ENCODE results near the gene KIF18A. TPM values are rescaled to one million over a fixed set of nuclear protein-coding genes. Genes with fewer than 3 reads are reported as not detected.

Gene KIF18A
- total and polyA plus RNA-seq, 9 of the 15 experiments (the other 6 are each of a cell fraction or from before 2014, with no cell fraction given): 15.1 to 36.1 (median 24.3) TPM

GRCh38 chr11:28026634-28027290, 81.2 kb downstream of the KIF18A start:
- 71% methylated on average over 2 of the region's 2 CpGs for WGBS (ENCODE audit: insufficient coverage, low coverage, missing lambda C conversion rate)
- no peaks in the 10 kb centered on the region for H3K9me3 ChIP-seq (replicated peaks; ENCODE audit: control insufficient read depth, insufficient read depth, low read depth, low read length)
- H3K27ac ChIP-seq (ENCODE audit: extremely low read depth, low read depth, low read length): no peak overlapping the region
- DNase-seq (ENCODE audit: extremely low read depth in 1 of 4, low spot score in 3 of 4) (no peak), ATAC-seq (no peak), FAIRE-seq (no peak)
- peaks cover 13% of the 10 kb centered on the region; the same call in 1 of the 3 replicates for H3K36me3 ChIP-seq (ENCODE audit: control insufficient read depth, insufficient read depth, low read length)
- no TSS peak for BruUV-seq (replicated peaks)
- H3K4me2 ChIP-seq (ENCODE audit: insufficient read depth, low read length): no peak overlapping the region
- H3K79me2 ChIP-seq (ENCODE audit: control insufficient read depth, insufficient read depth, low read length): no peaks in the 10 kb centered on the region
- intact Hi-C loops (cut with micrococcal nuclease): no loop called here
- no peak overlapping the region for H2AFZ ChIP-seq (ENCODE audit: low read depth, low read length)
- in situ Hi-C loops (cut with MboI): no loop called here
- no peaks in the 10 kb centered on the region for H3K9me1 ChIP-seq (ENCODE audit: control insufficient read depth, insufficient read depth, low read length)
- ChIA-PET POLR2A (no interaction called here), CTCF (ENCODE audit: low intra/inter-chr PET ratio) (no interaction called here)
- TF ChIP-seq L3MBTL2 (IDR thresholded peaks at IDR 0.05): no peak
- no peak for TF ChIP-seq MEF2D (tag; conservative IDR thresholded peaks at IDR 0.05; ENCODE audit: low read depth)
- TF ChIP-seq, protein P1, sequence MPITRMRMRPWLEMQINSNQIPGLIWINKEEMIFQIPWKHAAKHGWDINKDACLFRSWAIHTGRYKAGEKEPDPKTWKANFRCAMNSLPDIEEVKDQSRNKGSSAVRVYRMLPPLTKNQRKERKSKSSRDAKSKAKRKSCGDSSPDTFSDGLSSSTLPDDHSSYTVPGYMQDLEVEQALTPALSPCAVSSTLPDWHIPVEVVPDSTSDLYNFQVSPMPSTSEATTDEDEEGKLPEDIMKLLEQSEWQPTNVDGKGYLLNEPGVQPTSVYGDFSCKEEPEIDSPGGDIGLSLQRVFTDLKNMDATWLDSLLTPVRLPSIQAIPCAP (CRISPR knock-in tag; IDR thresholded peaks at IDR 0.05; ENCODE audit: borderline replicate concordance): no peak
- TF ChIP-seq ZFP36 (IDR thresholded peaks at IDR 0.05; ENCODE audit: low read depth, low read length, partially characterized antibody): no peak
- no peak for TF ChIP-seq ELF4 (CRISPR knock-in tag; IDR thresholded peaks at IDR 0.05)
- no peak for TF ChIP-seq GTF2B (IDR thresholded peaks at IDR 0.05; ENCODE audit: extremely low read depth, insufficient read length)
- no peak for TF ChIP-seq CUX1 (CRISPR knock-in tag; IDR thresholded peaks at IDR 0.05)
- no peak for TF ChIP-seq KLF16 (IDR thresholded peaks at IDR 0.05)
- H4K20me1 ChIP-seq (replicated peaks; ENCODE audit: control insufficient read depth, insufficient read depth, low read length): no peaks in the 10 kb centered on the region
- no peaks in the 10 kb centered on the region for H3K27me3 ChIP-seq (ENCODE audit: control insufficient read depth in 2 of 2, insufficient read depth in 2 of 2, low read length in 2 of 2)
- H3K4me3 ChIP-seq: no peak overlapping the region
- no peak overlapping the region for H3K9ac ChIP-seq (ENCODE audit: insufficient read depth in 1 of 2, low read depth in 2 of 2, low read length in 2 of 2)
- H3K4me1 ChIP-seq (replicated peaks in 1 of 2; ENCODE audit: control insufficient read depth in 2 of 2, insufficient read depth in 2 of 2, low read length in 2 of 2): no peaks in the 10 kb centered on the region

Measured in K562 (cell line).